RWPE1 (cell line): ENCODE results near the gene VPS45.
A peak's percentile ranks its signal among the peaks of the same experiment; 100 is the strongest.
"Not testable (repeated sequence)": the region's sequence is repeated elsewhere in the genome, so short reads cannot be mapped to it uniquely, and the experiment has no call there.

Experiments used
- CTCF ChIA-PET: fragments of 350-600 bp; sonication (Branson Sonifier 250); formaldehyde crosslinking; extraction: SDS; loops from one replicate; lab custom pipeline; 2021; lab: Yijun Ruan, JAX
- POLR2A ChIA-PET: fragments of 400-600 bp; formaldehyde crosslinking; extraction: SDS; loops from one replicate; lab custom pipeline; 2020; ENCODE audit warnings: antibody characterized with exemption; ENCODE audit not compliant: low non-redundant PET; lab: Yijun Ruan, JAX
- DNase-seq: peaks from one replicate; pipeline ENCODE4 v3.0.0; 2012; ENCODE audit warnings: low spot score
- H3K27ac ChIP-seq: fragments of 450-650 bp; 2 replicates; pipeline ENCODE4 v1.5.1; 2017
- CTCF ChIP-seq: fragments of 450-650 bp; conservative IDR thresholded peaks from 2 replicates; pipeline ENCODE4 v1.5.1; 2017; ENCODE audit warnings: low read depth, mild to moderate bottlenecking

VPS45 gene

GRCh38 chr1:150126811-150127210 lies 59.2 kb downstream of the VPS45 start:
- no peak for TF ChIP-seq CTCF
- CTCF ChIA-PET, result no interaction called here
- no peak for DNase-seq
- POLR2A ChIA-PET, result no interaction called here
- H3K27ac ChIP-seq, result no peak overlapping the region

GRCh38 chr1:150127464-150127863 lies 59.9 kb downstream of the VPS45 start:
- H3K27ac ChIP-seq, result no peak overlapping the region
- CTCF ChIA-PET, result interaction anchor here (0.6 kb wide), 1 partner anchor 14 kb away, joined by 3 read pairs; no protein-coding TSS in a partner anchor
- POLR2A ChIA-PET, result no interaction called here
- TF ChIP-seq CTCF, result no peak
- no peak for DNase-seq

- TF ChIP-seq CTCF, result no peak
- POLR2A ChIA-PET, result no interaction called here
- DNase-seq, result no peak
- CTCF ChIA-PET, result interaction anchor here (0.6 kb wide), 1 partner anchor 475 kb away, joined by 3 read pairs; no protein-coding TSS in a partner anchor
- no peak overlapping the region for H3K27ac ChIP-seq
Observed at GRCh38 chr1:150127868-150128267, 60.3 kb downstream of the VPS45 start.

- POLR2A ChIA-PET, result no interaction called here
Observed at GRCh38 chr1:150132372-150132771, 64.8 kb downstream of the VPS45 start.

GRCh38 chr1:150134537-150134936 lies 67.0 kb downstream of the VPS45 start:
- H3K27ac ChIP-seq, result no peak overlapping the region
- no peak for DNase-seq
- TF ChIP-seq CTCF, result no peak
- ChIA-PET POLR2A (interaction anchor here (0.6 kb wide), 1 partner anchor 895 kb away, joined by 4 read pairs; no protein-coding TSS in a partner anchor), CTCF (no interaction called here)

More at GRCh38 chr1:150132372-150132771, 64.8 kb downstream of the VPS45 start:
- no peak for TF ChIP-seq CTCF
- no peak overlapping the region for H3K27ac ChIP-seq
- CTCF ChIA-PET, result no interaction called here
- no peak for DNase-seq

- DNase-seq, POLR2A ChIA-PET: not testable (repeated sequence)
- H3K27ac ChIP-seq, result 0 out of 2 replicates have a peak overlapping the region, but pooled peaks have one; percentile 1
- CTCF ChIA-PET, result interaction anchor here (0.6 to 0.7 kb wide), 2 partner anchors 68 to 145 kb away, joined by 3 read pairs; no protein-coding TSS in a partner anchor
Observed at GRCh38 chr1:150135400-150135799, 67.8 kb downstream of the VPS45 start.

- DNase-seq, result no peak
- ChIA-PET CTCF (no interaction called here), POLR2A (no interaction called here)
- TF ChIP-seq CTCF, result no peak
- H3K27ac ChIP-seq, result no peak overlapping the region
Observed at GRCh38 chr1:150138044-150138443, 70.5 kb downstream of the VPS45 start.
